ENCODE data around the gene PMVK. TPM values are rescaled to one million over a fixed set of nuclear protein-coding genes. Genes with fewer than 3 reads are reported as not detected.
A peak's percentile ranks its signal among the peaks of the same experiment; 100 is the strongest.

Gene PMVK
- total and polyA plus RNA-seq, 10 of the 15 experiments (the other 5 are each of a cell fraction or from before 2014, with no cell fraction given): 6.0 to 121 (median 49.4) TPM

- Histone ChIP-seq H3K4me3 (peak overlapping the region; percentile 74), H3K4me1 (ENCODE audit: control insufficient read depth, insufficient read depth, low read length) (peaks cover 71% of the 10 kb centered on the region), H3K27me3 (replicated peaks in 1 of 2; ENCODE audit: control insufficient read depth in 2 of 2, insufficient read depth in 2 of 2, low read length in 1 of 2) (no peaks in the 10 kb centered on the region), H3K79me2 (ENCODE audit: control insufficient read depth, insufficient read depth, low read length) (peaks cover 64% of the 10 kb centered on the region), H2AFZ (ENCODE audit: control insufficient read depth, low read depth, low read length) (no peak overlapping the region), H4K20me1 (ENCODE audit: control insufficient read depth, insufficient read depth) (no peaks in the 10 kb centered on the region), H3K27ac (ENCODE audit: control insufficient read depth, insufficient read depth) (peak overlapping the region; percentile 100), H3K9ac (ENCODE audit: control insufficient read depth, insufficient read depth, low read length) (peak overlapping the region; percentile 98), H3K36me3 (ENCODE audit: control insufficient read depth in 2 of 2, insufficient read depth in 2 of 2, low read length in 1 of 2) (no peaks in the 10 kb centered on the region), H3K4me2 (ENCODE audit: control insufficient read depth, insufficient read depth) (peak overlapping the region; percentile 100), H3K9me3 (replicated peaks; ENCODE audit: control insufficient read depth, insufficient read depth, low read length) (no peaks in the 10 kb centered on the region; the same call in 2 of the 3 replicates)
- intact Hi-C loops (cut with micrococcal nuclease; ENCODE audit: unreplicated experiment): no loop called here
- no peak for FAIRE-seq
- no peak for ATAC-seq
- SMC1A ChIA-PET (ENCODE audit: uncharacterized antibody, unreplicated experiment): interaction anchor here (1.0 to 1.6 kb wide), 10 partner anchors 12 to 381 kb away, joined by 3 to 6 read pairs (median 4); no protein-coding TSS in a partner anchor
- peak; percentile 27 for TF ChIP-seq MEF2B (IDR thresholded peaks at IDR 0.05; ENCODE audit: partially characterized antibody, poor library complexity, severe bottlenecking)
- TF ChIP-seq TBL1XR1 (IDR thresholded peaks at IDR 0.05; ENCODE audit: low read depth, low read length): no peak
- TF ChIP-seq, protein P1, sequence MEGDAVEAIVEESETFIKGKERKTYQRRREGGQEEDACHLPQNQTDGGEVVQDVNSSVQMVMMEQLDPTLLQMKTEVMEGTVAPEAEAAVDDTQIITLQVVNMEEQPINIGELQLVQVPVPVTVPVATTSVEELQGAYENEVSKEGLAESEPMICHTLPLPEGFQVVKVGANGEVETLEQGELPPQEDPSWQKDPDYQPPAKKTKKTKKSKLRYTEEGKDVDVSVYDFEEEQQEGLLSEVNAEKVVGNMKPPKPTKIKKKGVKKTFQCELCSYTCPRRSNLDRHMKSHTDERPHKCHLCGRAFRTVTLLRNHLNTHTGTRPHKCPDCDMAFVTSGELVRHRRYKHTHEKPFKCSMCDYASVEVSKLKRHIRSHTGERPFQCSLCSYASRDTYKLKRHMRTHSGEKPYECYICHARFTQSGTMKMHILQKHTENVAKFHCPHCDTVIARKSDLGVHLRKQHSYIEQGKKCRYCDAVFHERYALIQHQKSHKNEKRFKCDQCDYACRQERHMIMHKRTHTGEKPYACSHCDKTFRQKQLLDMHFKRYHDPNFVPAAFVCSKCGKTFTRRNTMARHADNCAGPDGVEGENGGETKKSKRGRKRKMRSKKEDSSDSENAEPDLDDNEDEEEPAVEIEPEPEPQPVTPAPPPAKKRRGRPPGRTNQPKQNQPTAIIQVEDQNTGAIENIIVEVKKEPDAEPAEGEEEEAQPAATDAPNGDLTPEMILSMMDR (IDR thresholded peaks at IDR 0.05 in 2 of 3, conservative IDR thresholded peaks at IDR 0.05 in 1 of 3; ENCODE audit: control insufficient read depth in 2 of 3, extremely low read depth in 1 of 3, insufficient read depth in 1 of 3, low read depth in 3 of 3, low read length in 3 of 3): no peak
- no peak for TF ChIP-seq RFX5 (IDR thresholded peaks at IDR 0.05; ENCODE audit: low read depth, low read length)
- peak; percentile 19; the same call in 1 of the 2 replicates for TF ChIP-seq RB1 (IDR thresholded peaks at IDR 0.05; ENCODE audit: borderline replicate concordance)
- peak; percentile 48; the same call in 1 of the 2 replicates for TF ChIP-seq SPI1 (IDR thresholded peaks at IDR 0.05; ENCODE audit: borderline replicate concordance, insufficient read depth, low read depth, low read length)
- TF ChIP-seq IKZF1 (conservative IDR thresholded peaks at IDR 0.05): 0 out of 2 replicates have a peak, but pooled peaks have one; percentile 7
- no peak for TF ChIP-seq ZZZ3 (IDR thresholded peaks at IDR 0.05; ENCODE audit: control insufficient read depth, insufficient read length, low read depth)
- TF ChIP-seq ZBTB40 (IDR thresholded peaks at IDR 0.05; ENCODE audit: borderline replicate concordance): no peak
- CTCF ChIA-PET: interaction anchor here (0.7 to 2.8 kb wide), 15 partner anchors 8 to 459 kb away, joined by 3 to 16 read pairs (median 4); no protein-coding TSS in a partner anchor
- POLR2A ChIA-PET: interaction anchor here (0.5 to 2.4 kb wide), 18 partner anchors 9 to 382 kb away, joined by 3 to 18 read pairs (median 5); partner anchors contain the start of genes ADAR, EFNA4, FLAD1 and PBXIP1
- in situ Hi-C loops (cut with MboI): no loop called here
- no TSS peak for BruUV-seq (replicated peaks)
- DNase-seq (ENCODE audit: low read depth, low spot score): no peak
- RAD21 ChIA-PET (ENCODE audit: unreplicated experiment): interaction anchor here (0.5 to 2.2 kb wide), 14 partner anchors 44 to 330 kb away, joined by 3 to 15 read pairs (median 5); partner anchors contain the start of gene KCNN3
- WGBS (ENCODE audit: insufficient coverage, insufficient replicate concordance, low lambda C conversion rate, missing lambda C conversion rate): 0% methylated on average over 1 of the region's 1 CpG
Measured at GRCh38 chr1:154940213-154940560, 3.7 kb upstream of the PMVK start.
